OCI-LY3 (cell line): ENCODE results near the gene XPO6.
"Not testable (repeated sequence)": the region's sequence is repeated elsewhere in the genome, so short reads cannot be mapped to it uniquely, and the experiment has no call there.

Source experiments
- EZH2phosphoT487 ChIP-seq: fragments of 200-600 bp; shearing (Covaris generic); IDR thresholded peaks from 2 replicates; pipeline ENCODE4 v1.6.1; 2018; ENCODE audit warnings: antibody characterized with exemption, mixed run types, low read depth
- TF ChIP-seq, protein P1 (sequence below): fragments of 200-600, 300-600 bp; sonication (generic); IDR thresholded peaks from 2 replicates; pipeline ENCODE4 v1.5.1; 2014; ENCODE audit warnings: antibody characterized with exemption, low read length, low read depth

DNA sequence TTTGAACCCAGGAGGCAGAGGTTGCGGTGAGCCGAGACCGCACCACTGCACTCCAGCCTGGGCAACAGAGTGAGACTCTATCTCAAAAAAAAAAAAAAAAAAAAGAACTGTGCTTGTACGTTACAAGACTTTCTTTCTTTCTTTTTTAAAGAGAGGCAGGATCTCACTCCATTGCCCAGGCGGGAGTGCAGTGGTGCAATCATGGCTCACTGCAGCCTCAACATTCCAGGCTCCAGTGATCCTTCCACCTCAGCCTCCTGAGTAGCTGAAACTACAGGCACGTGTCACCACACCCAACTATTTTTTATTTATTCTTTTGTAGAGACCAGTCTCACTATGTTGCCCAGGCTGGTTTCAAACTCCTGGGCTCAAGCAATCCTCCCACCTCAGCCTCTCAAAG lies 8.0 kb upstream of the XPO6 start:
- TF ChIP-seq, protein P1, sequence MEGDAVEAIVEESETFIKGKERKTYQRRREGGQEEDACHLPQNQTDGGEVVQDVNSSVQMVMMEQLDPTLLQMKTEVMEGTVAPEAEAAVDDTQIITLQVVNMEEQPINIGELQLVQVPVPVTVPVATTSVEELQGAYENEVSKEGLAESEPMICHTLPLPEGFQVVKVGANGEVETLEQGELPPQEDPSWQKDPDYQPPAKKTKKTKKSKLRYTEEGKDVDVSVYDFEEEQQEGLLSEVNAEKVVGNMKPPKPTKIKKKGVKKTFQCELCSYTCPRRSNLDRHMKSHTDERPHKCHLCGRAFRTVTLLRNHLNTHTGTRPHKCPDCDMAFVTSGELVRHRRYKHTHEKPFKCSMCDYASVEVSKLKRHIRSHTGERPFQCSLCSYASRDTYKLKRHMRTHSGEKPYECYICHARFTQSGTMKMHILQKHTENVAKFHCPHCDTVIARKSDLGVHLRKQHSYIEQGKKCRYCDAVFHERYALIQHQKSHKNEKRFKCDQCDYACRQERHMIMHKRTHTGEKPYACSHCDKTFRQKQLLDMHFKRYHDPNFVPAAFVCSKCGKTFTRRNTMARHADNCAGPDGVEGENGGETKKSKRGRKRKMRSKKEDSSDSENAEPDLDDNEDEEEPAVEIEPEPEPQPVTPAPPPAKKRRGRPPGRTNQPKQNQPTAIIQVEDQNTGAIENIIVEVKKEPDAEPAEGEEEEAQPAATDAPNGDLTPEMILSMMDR: not testable (repeated sequence)
- not testable (repeated sequence) for TF ChIP-seq EZH2phosphoT487
